ENCODE data around the gene CHRDL1. TPM values are rescaled to one million over a fixed set of nuclear protein-coding genes. Genes with fewer than 3 reads are reported as not detected.

Gene CHRDL1
- total RNA-seq, 1 donor from 2014 or later = 4.8 TPM

- H3K27ac Mint-ChIP-seq (ENCODE audit: unreplicated experiment) = no peak overlapping the region
These were observed 45.0 kb downstream of the CHRDL1 start for GRCh38 chrX:110750526-110751189.

GRCh38 chrX:110748256-110748806 lies 47.3 kb downstream of the CHRDL1 start:
- TF ChIP-seq CTCF (IDR thresholded peaks at IDR 0.05; ENCODE audit: insufficient read depth, low read depth, low read length) (no peak), EZH2 (IDR thresholded peaks at IDR 0.05; ENCODE audit: insufficient read depth, low read length) (no peak)
- H3K4me1 Mint-ChIP-seq (ENCODE audit: low read depth, unreplicated experiment) = peaks cover 12% of the 10 kb centered on the region
- FAIRE-seq = peak; percentile 32

More at GRCh38 chrX:110750526-110751189, 45.0 kb downstream of the CHRDL1 start:
- Histone ChIP-seq H2AFZ (ENCODE audit: low read depth, low read length) (no peak overlapping the region), H3K4me1 (ENCODE audit: insufficient read depth, low read length) (peaks cover 7% of the 10 kb centered on the region), H3K27me3 (ENCODE audit: insufficient read depth, low read length) (no peaks in the 10 kb centered on the region), H4K20me1 (ENCODE audit: insufficient read depth, low read length) (no peaks in the 10 kb centered on the region), H3K9me3 (ENCODE audit: insufficient read depth, low read depth, low read length) (no peaks in the 10 kb centered on the region), H3K79me2 (ENCODE audit: insufficient read depth, low read length) (no peaks in the 10 kb centered on the region), H3K4me2 (ENCODE audit: low read length) (no peak overlapping the region), H3K27ac (ENCODE audit: low read depth, low read length) (no peak overlapping the region), H3K36me3 (ENCODE audit: insufficient read depth, low read length) (no peaks in the 10 kb centered on the region), H3K4me3 (ENCODE audit: insufficient read depth, low read depth, low read length) (no peak overlapping the region), H3K9ac (ENCODE audit: low read length) (no peak overlapping the region)
- H3K4me3 Mint-ChIP-seq (ENCODE audit: unreplicated experiment) = no peak overlapping the region
- FAIRE-seq (peak; percentile 75), DNase-seq (ENCODE audit: low read depth) (no peak)
- no peak for TF ChIP-seq EZH2 (IDR thresholded peaks at IDR 0.05; ENCODE audit: insufficient read depth, low read length)
- no peak for TF ChIP-seq CTCF (IDR thresholded peaks at IDR 0.05; ENCODE audit: insufficient read depth, low read depth, low read length)
- H3K36me3 Mint-ChIP-seq (ENCODE audit: low read depth, unreplicated experiment) = no peaks in the 10 kb centered on the region
- H3K9me3 Mint-ChIP-seq (ENCODE audit: unreplicated experiment) = no peaks in the 10 kb centered on the region
- H3K27me3 Mint-ChIP-seq (ENCODE audit: low read depth, unreplicated experiment) = no peaks in the 10 kb centered on the region
- H3K4me1 Mint-ChIP-seq (ENCODE audit: low read depth, unreplicated experiment) = peaks cover 5% of the 10 kb centered on the region

GRCh38 chrX:110746014-110746413 lies 49.6 kb downstream of the CHRDL1 start:
- TF ChIP-seq CTCF (IDR thresholded peaks at IDR 0.05; ENCODE audit: insufficient read depth, low read depth, low read length) (no peak), EZH2 (IDR thresholded peaks at IDR 0.05; ENCODE audit: insufficient read depth, low read length) (no peak)
- no peak overlapping the region for H3K9ac ChIP-seq (ENCODE audit: low read length)
- no peaks in the 10 kb centered on the region for H3K9me3 ChIP-seq (ENCODE audit: insufficient read depth, low read depth, low read length)
- H3K27me3 Mint-ChIP-seq (ENCODE audit: low read depth, unreplicated experiment) = no peaks in the 10 kb centered on the region
- peaks cover 12% of the 10 kb centered on the region for H3K4me1 Mint-ChIP-seq (ENCODE audit: low read depth, unreplicated experiment)
- H2AFZ ChIP-seq (ENCODE audit: low read depth, low read length) = no peak overlapping the region
- no peak overlapping the region for H3K4me3 Mint-ChIP-seq (ENCODE audit: unreplicated experiment)
- no peak overlapping the region for H3K27ac Mint-ChIP-seq (ENCODE audit: unreplicated experiment)
- no peak for FAIRE-seq
- no peaks in the 10 kb centered on the region for H3K79me2 ChIP-seq (ENCODE audit: insufficient read depth, low read length)
- H3K9me3 Mint-ChIP-seq (ENCODE audit: unreplicated experiment) = no peaks in the 10 kb centered on the region
- no peak overlapping the region for H3K4me3 ChIP-seq (ENCODE audit: insufficient read depth, low read depth, low read length)
- no peaks in the 10 kb centered on the region for H3K36me3 Mint-ChIP-seq (ENCODE audit: low read depth, unreplicated experiment)
- H3K27me3 ChIP-seq (ENCODE audit: insufficient read depth, low read length) = no peaks in the 10 kb centered on the region
- no peak overlapping the region for H3K4me2 ChIP-seq (ENCODE audit: low read length)
- H3K27ac ChIP-seq (ENCODE audit: low read depth, low read length) = no peak overlapping the region
- H3K4me1 ChIP-seq (ENCODE audit: insufficient read depth, low read length) = peaks cover 6% of the 10 kb centered on the region
- no peak for DNase-seq (ENCODE audit: low read depth)
- no peaks in the 10 kb centered on the region for H3K36me3 ChIP-seq (ENCODE audit: insufficient read depth, low read length)
- no peaks in the 10 kb centered on the region for H4K20me1 ChIP-seq (ENCODE audit: insufficient read depth, low read length)

More at GRCh38 chrX:110748256-110748806, 47.3 kb downstream of the CHRDL1 start:
- H3K27me3 ChIP-seq (ENCODE audit: insufficient read depth, low read length) = no peaks in the 10 kb centered on the region
- DNase-seq (ENCODE audit: low read depth) = no peak
- H3K27ac Mint-ChIP-seq (ENCODE audit: unreplicated experiment) = no peak overlapping the region
- H2AFZ ChIP-seq (ENCODE audit: low read depth, low read length) = no peak overlapping the region
- no peaks in the 10 kb centered on the region for H3K79me2 ChIP-seq (ENCODE audit: insufficient read depth, low read length)
- no peaks in the 10 kb centered on the region for H3K4me1 ChIP-seq (ENCODE audit: insufficient read depth, low read length)
- H3K36me3 Mint-ChIP-seq (ENCODE audit: low read depth, unreplicated experiment) = no peaks in the 10 kb centered on the region
- no peaks in the 10 kb centered on the region for H4K20me1 ChIP-seq (ENCODE audit: insufficient read depth, low read length)
- H3K4me3 Mint-ChIP-seq (ENCODE audit: unreplicated experiment) = no peak overlapping the region
- H3K27me3 Mint-ChIP-seq (ENCODE audit: low read depth, unreplicated experiment) = no peaks in the 10 kb centered on the region
- no peak overlapping the region for H3K4me3 ChIP-seq (ENCODE audit: insufficient read depth, low read depth, low read length)
- H3K9ac ChIP-seq (ENCODE audit: low read length) = no peak overlapping the region
- H3K9me3 ChIP-seq (ENCODE audit: insufficient read depth, low read depth, low read length) = no peaks in the 10 kb centered on the region
- no peak overlapping the region for H3K4me2 ChIP-seq (ENCODE audit: low read length)
- H3K36me3 ChIP-seq (ENCODE audit: insufficient read depth, low read length) = no peaks in the 10 kb centered on the region
- no peaks in the 10 kb centered on the region for H3K9me3 Mint-ChIP-seq (ENCODE audit: unreplicated experiment)
- no peak overlapping the region for H3K27ac ChIP-seq (ENCODE audit: low read depth, low read length)
